Globus pallidus (tissue), 1 donor: Measurements from ENCODE around the gene ESRP2.

Source experiments
- DNase-seq: peaks from one replicate; pipeline ENCODE4 v3.0.0-alpha.2; 2015; ENCODE audit warnings: low spot score

Gene ESRP2

GRCh38 chr16:68235887-68236136 is at the start of gene ESRP2:
Gene ESRP2, minus strand, starts transcription at chr16:68236127. Its CDS starts 82 bp downstream, at chr16:68236045.
- DNase-seq, result no peak

GRCh38 chr16:68285683-68286082 is 49.8 kb upstream of the ESRP2 start:
- DNase-seq, result no peak

GRCh38 chr16:68284847-68285246 is 48.9 kb upstream of the ESRP2 start:
- DNase-seq, result no peak

- DNase-seq, result no peak
Observed at GRCh38 chr16:68283801-68284598, 48.1 kb upstream of the ESRP2 start.

- DNase-seq, result no peak
Observed at GRCh38 chr16:68283346-68283745, 47.4 kb upstream of the ESRP2 start.

GRCh38 chr16:68282064-68282452 is 46.1 kb upstream of the ESRP2 start:
- DNase-seq, result no peak

GRCh38 chr16:68281368-68282063 is 45.6 kb upstream of the ESRP2 start:
- DNase-seq, result no peak

GRCh38 chr16:68279726-68280558 is 44.0 kb upstream of the ESRP2 start:
- no peak for DNase-seq

GRCh38 chr16:68276223-68276622 is 40.3 kb upstream of the ESRP2 start:
- DNase-seq, result no peak

GRCh38 chr16:68275611-68276191 is 39.8 kb upstream of the ESRP2 start:
- no peak for DNase-seq

- no peak for DNase-seq
Observed at GRCh38 chr16:68274441-68274840, 38.5 kb upstream of the ESRP2 start.

- no peak for DNase-seq
Observed at GRCh38 chr16:68273896-68274295, 38.0 kb upstream of the ESRP2 start.

- DNase-seq, result no peak
Observed at GRCh38 chr16:68273459-68273858, 37.5 kb upstream of the ESRP2 start.

- no peak for DNase-seq
Observed at GRCh38 chr16:68272507-68273209, 36.7 kb upstream of the ESRP2 start.

- DNase-seq, result no peak
Observed at GRCh38 chr16:68270353-68270752, 34.4 kb upstream of the ESRP2 start.

- no peak for DNase-seq
Observed at GRCh38 chr16:68269793-68270192, 33.9 kb upstream of the ESRP2 start.

- no peak for DNase-seq
Observed at GRCh38 chr16:68267612-68268405, 31.9 kb upstream of the ESRP2 start.

GRCh38 chr16:68265078-68265920 is 29.4 kb upstream of the ESRP2 start:
- no peak for DNase-seq

GRCh38 chr16:68264128-68265077 is 28.5 kb upstream of the ESRP2 start, which contains the start of gene SLC7A6:
Gene SLC7A6, plus strand, starts transcription at chr16:68264526. Its CDS starts 10,201 bp downstream, at chr16:68274727.
- DNase-seq, result peak; percentile 60
